ENCODE measurements around the gene MAPK11. TPM values are rescaled to one million over a fixed set of nuclear protein-coding genes. Genes with fewer than 3 reads are reported as not detected.

Gene MAPK11
- total and polyA plus RNA-seq, 9 of the 15 experiments (the other 6 are each of a cell fraction or from before 2014, with no cell fraction given) = 0.06 to 14.6 (median 5.3) TPM

DNA sequence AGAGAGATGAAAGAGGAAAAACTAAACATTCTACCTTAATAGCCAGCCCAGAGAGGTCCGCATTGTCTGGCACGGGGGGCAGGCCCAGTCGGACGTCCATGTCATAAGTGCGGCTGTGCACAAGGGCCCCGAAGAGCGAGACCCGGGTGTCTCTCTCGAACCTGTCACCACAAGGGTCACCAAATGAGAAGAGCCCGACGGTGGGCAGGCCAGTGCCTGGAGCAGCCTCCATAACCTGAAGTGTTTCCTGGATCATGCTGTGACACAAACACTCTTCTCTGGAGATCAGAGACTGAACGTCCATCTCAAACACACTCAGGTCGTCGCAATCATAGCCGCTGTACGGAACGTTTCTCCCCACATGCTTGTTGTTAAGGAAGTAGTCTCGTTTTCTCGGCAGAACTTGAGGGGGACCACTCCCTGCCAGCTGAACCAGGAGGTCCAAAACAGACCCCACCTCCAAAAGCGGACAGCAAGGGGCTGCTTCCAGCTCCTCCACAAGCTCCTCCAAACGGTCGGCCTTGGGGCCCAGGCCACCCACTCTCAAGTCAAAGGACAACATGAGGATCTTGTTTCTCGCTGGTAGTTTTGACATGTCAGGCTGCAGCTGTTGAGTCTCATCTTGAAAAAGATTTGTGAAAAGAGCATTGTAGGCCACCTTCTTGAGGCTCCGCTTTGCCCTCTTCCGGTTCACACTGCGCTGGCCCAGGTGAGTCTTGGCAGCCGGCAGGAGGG is 26.3 kb downstream of the MAPK11 start:
- H3K4me3 ChIP-seq = peak overlapping the region; percentile 76
- POLR2A ChIA-PET = interaction anchor here (0.6 to 1.9 kb wide), 4 partner anchors 12 to 150 kb away, joined by 3 to 5 read pairs (median 3); no protein-coding TSS in a partner anchor
- CTCF ChIA-PET (ENCODE audit: low intra/inter-chr PET ratio) = no interaction called here
- no peaks in the 10 kb centered on the region for H3K9me1 ChIP-seq (ENCODE audit: control insufficient read depth, insufficient read depth, low read length)
- peak overlapping the region; percentile 81 for H3K27ac ChIP-seq (ENCODE audit: extremely low read depth, low read depth, low read length)
- in situ Hi-C loops (cut with MboI) (loop anchor here (5.0 kb wide), 1 partner anchor 98 kb away; the partner anchor contains the start of gene PPP6R2), intact Hi-C loops (cut with micrococcal nuclease) (loop anchor here (5.0 kb wide), 1 partner anchor 253 kb away; no protein-coding TSS in a partner anchor)
- peaks cover 15% of the 10 kb centered on the region for H4K20me1 ChIP-seq (replicated peaks; ENCODE audit: control insufficient read depth, insufficient read depth, low read length)
- DNase-seq (ENCODE audit: extremely low read depth in 1 of 4, low spot score in 3 of 4) (no peak), ATAC-seq (peak; percentile 13; the same call in 2 of the 3 replicates), FAIRE-seq (peak; percentile 60)
- H3K4me2 ChIP-seq (ENCODE audit: insufficient read depth, low read length) = peak overlapping the region; percentile 79
- H3K4me1 ChIP-seq (replicated peaks in 1 of 2; ENCODE audit: control insufficient read depth in 2 of 2, insufficient read depth in 2 of 2, low read length in 2 of 2) = peaks cover 7 to 54% of the 10 kb centered on the region in 2 experiments; a peak in 4 of 5 replicates
- no peak overlapping the region for H2AFZ ChIP-seq (ENCODE audit: low read depth, low read length)
- H3K9me3 ChIP-seq (replicated peaks; ENCODE audit: control insufficient read depth, insufficient read depth, low read depth, low read length) = no peaks in the 10 kb centered on the region
- TF ChIP-seq TCF3 (CRISPR knock-in tag; IDR thresholded peaks at IDR 0.05) (no peak), CBFA2T2 (conservative IDR thresholded peaks at IDR 0.05) (no peak)
- TF ChIP-seq, protein P1, sequence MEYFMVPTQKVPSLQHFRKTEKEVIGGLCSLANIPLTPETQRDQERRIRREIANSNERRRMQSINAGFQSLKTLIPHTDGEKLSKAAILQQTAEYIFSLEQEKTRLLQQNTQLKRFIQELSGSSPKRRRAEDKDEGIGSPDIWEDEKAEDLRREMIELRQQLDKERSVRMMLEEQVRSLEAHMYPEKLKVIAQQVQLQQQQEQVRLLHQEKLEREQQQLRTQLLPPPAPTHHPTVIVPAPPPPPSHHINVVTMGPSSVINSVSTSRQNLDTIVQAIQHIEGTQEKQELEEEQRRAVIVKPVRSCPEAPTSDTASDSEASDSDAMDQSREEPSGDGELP (CRISPR knock-in tag; IDR thresholded peaks at IDR 0.05; ENCODE audit: borderline replicate concordance) = 0 out of 2 replicates have a peak, but pooled peaks have one; percentile 15
- TF ChIP-seq, protein P2, sequence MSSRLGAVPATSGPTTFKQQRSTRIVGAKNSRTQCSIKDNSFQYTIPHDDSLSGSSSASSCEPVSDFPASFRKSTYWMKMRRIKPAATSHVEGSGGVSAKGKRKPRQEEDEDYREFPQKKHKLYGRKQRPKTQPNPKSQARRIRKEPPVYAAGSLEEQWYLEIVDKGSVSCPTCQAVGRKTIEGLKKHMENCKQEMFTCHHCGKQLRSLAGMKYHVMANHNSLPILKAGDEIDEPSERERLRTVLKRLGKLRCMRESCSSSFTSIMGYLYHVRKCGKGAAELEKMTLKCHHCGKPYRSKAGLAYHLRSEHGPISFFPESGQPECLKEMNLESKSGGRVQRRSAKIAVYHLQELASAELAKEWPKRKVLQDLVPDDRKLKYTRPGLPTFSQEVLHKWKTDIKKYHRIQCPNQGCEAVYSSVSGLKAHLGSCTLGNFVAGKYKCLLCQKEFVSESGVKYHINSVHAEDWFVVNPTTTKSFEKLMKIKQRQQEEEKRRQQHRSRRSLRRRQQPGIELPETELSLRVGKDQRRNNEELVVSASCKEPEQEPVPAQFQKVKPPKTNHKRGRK (tag; IDR thresholded peaks at IDR 0.05) = no peak
- H3K9ac ChIP-seq (ENCODE audit: insufficient read depth in 1 of 2, low read depth in 2 of 2, low read length in 2 of 2) = peak overlapping the region; percentile 80 to 93
- peaks cover 46% of the 10 kb centered on the region; the same call in 2 of the 3 replicates for H3K36me3 ChIP-seq (ENCODE audit: control insufficient read depth, insufficient read depth, low read length)
- 1% methylated on average over 23 of the region's 27 CpGs for WGBS (ENCODE audit: insufficient coverage, low coverage, missing lambda C conversion rate)
- BruUV-seq (replicated peaks) = no TSS peak
- H3K27me3 ChIP-seq (ENCODE audit: control insufficient read depth in 2 of 2, insufficient read depth in 2 of 2, low read length in 2 of 2) = no peaks in the 10 kb centered on the region
- H3K79me2 ChIP-seq (ENCODE audit: control insufficient read depth, insufficient read depth, low read length) = peaks cover 70% of the 10 kb centered on the region

All from K562 (cell line).